Measurements from ENCODE around the gene SMARCE1.

SMARCE1 gene

GRCh38 chr17:40647624-40648383, at the start of gene SMARCE1:
SMARCE1 (minus strand) TSS chr17:40647818; CDS start chr17:40645802, 2,016 bp downstream.
- peak; percentile 46 for DNase-seq

- no peak for DNase-seq
Measured at GRCh38 chr17:40697297-40697696, 49.7 kb upstream of the SMARCE1 start.

- no peak for DNase-seq
Measured at GRCh38 chr17:40696651-40697072, 49.0 kb upstream of the SMARCE1 start.

- DNase-seq = no peak
Measured at GRCh38 chr17:40695874-40696472, 48.4 kb upstream of the SMARCE1 start.

GRCh38 chr17:40694584-40694983, 47.0 kb upstream of the SMARCE1 start:
- no peak for DNase-seq

DNA sequence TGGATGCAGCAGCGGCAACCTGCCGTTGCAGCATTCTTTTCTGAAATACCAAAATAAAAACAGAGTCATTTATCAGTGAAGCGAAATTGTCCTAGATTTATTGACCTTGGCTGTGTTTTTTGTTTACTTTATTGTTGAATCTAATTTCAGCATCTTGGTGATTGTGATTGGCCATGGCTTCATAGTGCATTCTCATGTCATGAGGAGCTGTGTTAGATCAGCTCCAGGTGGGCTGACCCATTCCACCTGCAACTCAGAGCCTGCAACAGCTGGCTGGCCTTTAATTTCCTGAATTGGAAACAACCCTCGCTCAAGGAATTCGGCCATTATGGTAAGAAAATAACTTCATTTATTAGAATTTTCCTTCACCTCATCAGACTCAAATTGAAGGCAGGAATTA, 39.5 kb upstream of the SMARCE1 start:
- DNase-seq = no peak

DNA sequence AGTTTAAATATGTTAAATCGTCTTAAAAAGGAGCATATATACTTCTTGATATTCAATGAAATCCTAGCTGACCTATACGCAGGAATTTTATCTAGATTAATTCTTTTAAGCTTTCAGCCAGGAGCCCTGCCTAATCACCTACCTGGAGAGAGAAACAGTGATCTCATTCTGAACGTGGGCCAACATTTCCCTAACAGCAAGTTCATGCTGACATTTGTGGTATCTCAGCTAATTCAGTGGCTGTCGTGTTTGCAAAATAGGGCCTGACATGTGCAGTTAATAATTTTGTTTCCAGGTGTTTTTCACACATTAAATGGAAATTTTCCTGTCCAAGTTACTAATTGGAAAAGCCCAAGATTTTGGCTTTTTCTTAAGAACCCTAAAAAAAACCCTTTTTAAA, 38.6 kb upstream of the SMARCE1 start:
- no peak for DNase-seq

DNA sequence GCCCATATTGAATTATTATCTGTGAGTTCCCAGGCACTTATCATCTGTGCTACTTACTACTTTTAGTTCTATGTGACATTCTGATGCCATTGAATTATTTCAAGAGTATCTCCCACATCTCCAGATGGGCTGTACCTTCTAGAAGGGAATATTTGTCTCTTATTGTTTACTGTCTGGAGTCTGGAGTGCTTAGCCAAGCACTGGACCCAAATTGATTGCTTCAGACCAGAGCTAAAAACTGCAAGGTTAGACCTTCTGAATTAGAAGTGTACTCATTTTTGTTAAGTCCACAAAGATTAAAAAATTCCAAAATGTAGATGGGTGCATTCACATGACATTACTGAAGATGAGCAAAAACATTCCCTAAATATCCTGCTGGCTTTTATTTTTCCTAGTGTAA, 33.4 kb upstream of the SMARCE1 start:
- DNase-seq = no peak

- no peak for DNase-seq
Measured at GRCh38 chr17:40679523-40679907, 31.9 kb upstream of the SMARCE1 start.

- no peak for DNase-seq
Measured at GRCh38 chr17:40678902-40679522, 31.4 kb upstream of the SMARCE1 start.

DNA sequence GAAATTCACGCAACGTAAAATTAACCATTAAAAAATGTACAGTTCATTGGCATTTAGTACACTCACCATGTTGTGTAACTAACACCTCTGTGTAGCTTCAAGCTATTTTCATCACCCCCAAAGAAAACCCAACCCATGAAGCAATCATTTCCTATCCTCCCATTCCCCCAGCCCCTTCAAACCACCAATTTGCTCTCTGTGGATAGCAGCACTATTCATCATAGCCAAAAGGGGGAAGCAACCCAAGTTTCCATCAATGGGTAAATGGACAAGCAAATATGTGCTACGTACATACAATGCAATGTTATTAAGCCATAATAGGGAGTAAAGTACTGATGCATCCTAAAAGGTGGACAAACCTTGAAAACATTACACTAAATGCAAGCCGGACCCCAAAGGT, 28.3 kb upstream of the SMARCE1 start:
- DNase-seq = no peak

GRCh38 chr17:40672654-40673053, 25.0 kb upstream of the SMARCE1 start:
- no peak for DNase-seq

- DNase-seq = no peak
Measured at GRCh38 chr17:40671282-40671681, 23.7 kb upstream of the SMARCE1 start.

GRCh38 chr17:40666331-40666730, 18.7 kb upstream of the SMARCE1 start:
- DNase-seq = no peak

DNA sequence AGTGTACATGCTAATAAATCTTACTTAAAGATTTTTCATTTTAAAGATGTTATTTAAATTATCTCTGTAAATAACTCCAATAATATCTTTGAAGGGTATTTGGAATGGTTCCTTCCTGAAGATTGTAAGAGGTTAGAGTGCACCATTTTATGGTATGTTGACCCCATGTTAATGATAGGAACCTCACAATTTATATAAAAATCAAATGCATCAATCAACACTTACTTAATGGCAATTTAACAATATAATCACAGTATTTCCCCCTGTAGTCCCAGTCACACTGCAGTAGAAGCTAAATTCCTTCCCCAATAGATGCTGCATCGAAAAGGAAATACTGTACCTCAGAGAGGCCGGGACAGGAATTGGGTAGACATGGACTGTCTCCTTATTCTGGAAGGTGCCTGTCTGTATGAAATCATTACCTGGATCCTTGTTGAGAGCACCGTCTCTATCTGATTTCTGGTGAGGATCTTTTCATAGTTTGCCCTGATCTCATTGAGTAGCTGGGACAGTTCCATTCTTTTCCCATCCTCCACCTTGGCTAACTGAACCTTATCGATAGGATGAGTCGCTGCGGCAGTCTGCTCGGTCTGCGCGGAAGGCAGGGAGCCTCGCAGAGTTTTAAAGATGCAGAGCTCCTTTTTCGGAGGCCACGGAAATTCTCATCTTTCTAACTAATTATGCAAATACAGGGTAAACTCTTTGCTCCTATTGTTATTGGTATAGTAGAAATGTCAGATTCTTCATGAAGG, 17.1 kb upstream of the SMARCE1 start, which contains the start of gene KRT222:
KRT222 (minus strand) TSS at position 596 of the 752 bp plus-strand sequence; CDS start at position 518, 78 bp downstream.
- no peak for DNase-seq

- no peak for DNase-seq
Measured at GRCh38 chr17:40663252-40663651, 15.6 kb upstream of the SMARCE1 start.

DNA sequence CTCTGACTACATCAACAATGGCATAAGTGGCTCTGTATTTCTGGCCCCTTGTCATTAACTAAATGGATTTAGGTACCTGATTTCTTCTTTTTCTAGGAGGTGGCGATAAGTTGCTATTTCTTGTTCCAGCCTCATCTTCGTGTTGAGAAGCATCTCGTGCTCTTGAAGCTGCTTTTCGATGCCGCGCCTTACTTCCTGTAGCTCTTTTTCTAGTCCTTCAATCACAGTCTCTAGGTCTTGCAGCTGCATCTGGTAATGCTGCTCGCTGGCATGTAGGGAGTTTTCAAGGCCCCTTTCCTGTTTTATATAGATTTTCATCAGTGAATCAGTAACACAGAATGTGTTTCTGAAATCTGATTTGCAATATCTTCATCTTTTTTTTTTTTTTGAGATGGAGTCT, 12.3 kb upstream of the SMARCE1 start:
- DNase-seq = no peak

- no peak for DNase-seq
Measured at GRCh38 chr17:40658396-40658795, 10.8 kb upstream of the SMARCE1 start.

- no peak for DNase-seq
Measured at GRCh38 chr17:40651939-40652338, 4.3 kb upstream of the SMARCE1 start.

GRCh38 chr17:40648384-40648968, 858 bp upstream of the SMARCE1 start:
- DNase-seq = no peak

DNA sequence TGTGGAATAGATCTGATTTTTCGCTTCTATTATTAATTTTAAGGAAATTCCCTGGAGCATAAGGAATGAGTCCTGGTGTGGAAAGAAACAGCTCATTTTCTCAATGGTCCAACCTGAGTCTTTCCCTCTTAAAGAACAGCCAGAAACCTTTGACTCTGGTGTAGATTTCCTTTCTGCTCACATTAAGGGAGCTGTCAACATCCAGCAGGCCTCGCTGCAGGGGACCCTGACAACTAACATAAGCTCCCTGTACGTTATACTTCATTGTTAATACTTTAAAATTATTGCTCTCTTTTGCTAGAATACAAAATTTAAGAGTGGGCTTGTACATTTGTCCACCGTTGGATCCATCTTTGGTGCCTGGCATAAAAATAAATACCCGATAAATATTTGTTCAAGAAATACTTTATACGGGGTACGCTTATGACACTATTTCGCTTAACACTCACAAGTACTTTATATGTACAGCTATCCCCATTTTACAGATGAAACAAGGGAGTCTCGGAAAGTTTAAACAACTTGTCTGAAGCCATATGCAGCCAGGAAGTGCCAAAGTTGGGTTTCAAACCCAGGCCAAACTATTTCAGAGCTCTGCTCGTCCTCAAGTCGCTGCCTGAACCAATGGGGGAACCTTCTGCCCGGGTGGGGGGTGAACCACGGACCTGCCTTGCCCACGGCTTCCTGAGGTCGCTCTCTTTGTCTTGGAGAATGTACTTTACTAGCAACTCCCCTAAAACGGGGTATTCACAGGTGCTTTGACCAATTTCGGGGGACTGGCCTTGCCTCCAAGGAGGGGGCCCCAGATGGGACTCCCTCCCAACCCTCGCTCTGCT, 611 bp downstream of the SMARCE1 start:
- DNase-seq = no peak

DNA sequence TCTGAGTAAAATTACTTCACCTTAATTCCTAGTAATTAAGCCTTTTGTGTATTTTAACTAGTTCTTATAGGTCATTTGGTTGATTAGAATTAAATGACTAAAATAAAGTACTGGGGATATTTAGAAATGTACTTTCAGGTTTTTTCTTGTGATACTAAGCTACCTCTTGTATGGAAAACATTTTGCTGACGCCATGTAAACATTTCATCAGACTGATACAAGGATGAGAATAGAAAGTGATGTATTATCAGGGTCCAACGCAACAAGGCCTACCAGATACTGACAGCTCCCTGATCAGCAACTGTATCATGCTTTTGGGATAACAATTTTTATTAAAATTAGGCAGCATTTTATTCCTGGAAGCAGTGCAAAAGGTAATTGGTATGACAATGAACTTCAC, 1.7 kb downstream of the SMARCE1 start:
- DNase-seq = no peak

Data from NCI-H1092 (cell line).